Ascending aorta (tissue), 2 donors: ENCODE data around the gene BANP. TPM values are rescaled to one million over a fixed set of nuclear protein-coding genes. Genes with fewer than 3 reads are reported as not detected.

Experiments used
- DNase-seq, 2 donors: peaks; one replicate each; pipeline ENCODE4 v3.0.0-alpha.2; 2019; ENCODE audit warnings: low spot score in 2 of 2
- H3K27ac ChIP-seq, 2 donors: fragments of 200-600 bp; sonication (generic); one replicate each; pipeline ENCODE4 v1.5.1; 2016 to 2017; ENCODE audit warnings: mild to moderate bottlenecking in 1 of 2
- H3K27me3 ChIP-seq: fragments of 200-600 bp; sonication (generic); one replicate; pipeline ENCODE4 v1.5.1; 2017
- H3K36me3 ChIP-seq, 2 donors: fragments of 200-600 bp; sonication (generic); one replicate each; pipeline ENCODE4 v1.5.1; 2016
- H3K4me1 ChIP-seq, 2 donors: fragments of 200-600 bp; sonication (generic); one replicate each; pipeline ENCODE4 v1.5.1; 2016 to 2017; ENCODE audit warnings: mild to moderate bottlenecking in 1 of 2
- H3K4me3 ChIP-seq, 2 donors: fragments of 200-600 bp; sonication (generic); one replicate each; pipeline ENCODE4 v1.5.1; 2016 to 2017; ENCODE audit warnings: mild to moderate bottlenecking in 1 of 2
- H3K9me3 ChIP-seq, 2 donors: fragments of 200-600 bp; sonication (generic); one replicate each; pipeline ENCODE4 v1.5.1; 2016
- CTCF ChIP-seq, 3 experiments: fragments of 200-600 bp in 2 of 3; fragments of 450-650 bp in 1 of 3; sonication (generic) in 2 of 3; IDR thresholded peaks; one replicate each; pipeline ENCODE4 v1.5.1; 2016 to 2019; ENCODE audit warnings: antibody characterized with exemption in 3 of 3, mild to moderate bottlenecking in 1 of 3, moderate library complexity in 1 of 3
- intact Hi-C: fragments of 100-400 bp; cut with DNase I; formaldehyde crosslinking; loops from one replicate; pipeline ENCODE4 v1.15.1; 2023
- total RNA-seq: library from RNA; depleted of rRNA; stranded (reverse); fragments of >200 nt; gene quantifications from one replicate; pipeline ENCODE4 v1.1.0, GENCODE V29; 2016

The BANP gene
- total RNA-seq, 1 donor from 2014 or later = 23.4 TPM

GRCh38 chr16:88057656-88058055 is 106.4 kb downstream of the BANP start:
- intact Hi-C loops = no loop called here
- peaks cover 18 to 22% of the 10 kb centered on the region in 2 donors for H3K36me3 ChIP-seq
- TF ChIP-seq CTCF (IDR thresholded peaks at IDR 0.05) = no peak
- H3K27me3 ChIP-seq = no peaks in the 10 kb centered on the region
- H3K4me1 ChIP-seq = peaks cover 0 to 6% of the 10 kb centered on the region in 2 donors
- no peak overlapping the region for H3K4me3 ChIP-seq
- DNase-seq = no peak
- no peak overlapping the region for H3K27ac ChIP-seq
- H3K9me3 ChIP-seq = no peaks in the 10 kb centered on the region

GRCh38 chr16:88058136-88058535 is 106.9 kb downstream of the BANP start:
- DNase-seq = no peak
- Histone ChIP-seq H3K9me3 (no peaks in the 10 kb centered on the region), H3K27me3 (no peaks in the 10 kb centered on the region), H3K36me3 (peaks cover 18 to 20% of the 10 kb centered on the region in 2 donors), H3K4me3 (no peak overlapping the region), H3K27ac (no peak overlapping the region), H3K4me1 (peaks cover 0 to 11% of the 10 kb centered on the region in 2 donors)
- TF ChIP-seq CTCF (IDR thresholded peaks at IDR 0.05) = no peak
- intact Hi-C loops = no loop called here

GRCh38 chr16:88058817-88059216 is 107.6 kb downstream of the BANP start:
- DNase-seq = no peak
- no peak overlapping the region for H3K27ac ChIP-seq

GRCh38 chr16:88059701-88060386 is 108.6 kb downstream of the BANP start:
- no peak for TF ChIP-seq CTCF (IDR thresholded peaks at IDR 0.05)
- Histone ChIP-seq H3K27ac (no peak overlapping the region), H3K36me3 (peaks cover 18 to 23% of the 10 kb centered on the region in 2 donors), H3K9me3 (no peaks in the 10 kb centered on the region), H3K4me1 (peaks cover 0 to 20% of the 10 kb centered on the region in 2 donors), H3K27me3 (no peaks in the 10 kb centered on the region), H3K4me3 (no peak overlapping the region)
- no peak for DNase-seq
- intact Hi-C loops = no loop called here

More at GRCh38 chr16:88058817-88059216, 107.6 kb downstream of the BANP start:
- Histone ChIP-seq H3K4me1 (peaks cover 0 to 18% of the 10 kb centered on the region in 2 donors), H3K4me3 (no peak overlapping the region), H3K9me3 (no peaks in the 10 kb centered on the region), H3K27me3 (no peaks in the 10 kb centered on the region), H3K36me3 (peaks cover 18 to 23% of the 10 kb centered on the region in 2 donors)
- intact Hi-C loops = no loop called here
- no peak for TF ChIP-seq CTCF (IDR thresholded peaks at IDR 0.05)

- Histone ChIP-seq H3K36me3 (peaks cover 18 to 23% of the 10 kb centered on the region in 2 donors), H3K4me3 (no peak overlapping the region), H3K27me3 (no peaks in the 10 kb centered on the region), H3K9me3 (no peaks in the 10 kb centered on the region), H3K27ac (no peak overlapping the region), H3K4me1 (peaks cover 0 to 20% of the 10 kb centered on the region in 2 donors)
- no peak for TF ChIP-seq CTCF (IDR thresholded peaks at IDR 0.05)
- DNase-seq = no peak
- intact Hi-C loops = no loop called here
Measured at GRCh38 chr16:88060524-88061219, 109.4 kb downstream of the BANP start.
